Coronary artery (tissue), 2 donors: ENCODE data around the gene DPYD.

Source experiments
- DNase-seq: peaks from one replicate; pipeline ENCODE4 v3.0.0-alpha.2; 2017; ENCODE audit warnings: low spot score
- H3K27ac ChIP-seq, 2 donors: fragments of 200-600 bp; sonication (generic); one replicate each; pipeline ENCODE4 v1.5.1; 2016 to 2019
- H3K4me3 ChIP-seq: fragments of 200-600 bp; sonication (generic); 2 replicates; pipeline ENCODE4 v1.5.1; 2016; ENCODE audit warnings: mild to moderate bottlenecking, moderate library complexity
- TF ChIP-seq, protein P1 (sequence below): fragments of 200-600 bp; sonication (generic); IDR thresholded peaks from one replicate; pipeline ENCODE4 v1.5.1; 2019; ENCODE audit warnings: antibody characterized with exemption

The DPYD gene

DNA sequence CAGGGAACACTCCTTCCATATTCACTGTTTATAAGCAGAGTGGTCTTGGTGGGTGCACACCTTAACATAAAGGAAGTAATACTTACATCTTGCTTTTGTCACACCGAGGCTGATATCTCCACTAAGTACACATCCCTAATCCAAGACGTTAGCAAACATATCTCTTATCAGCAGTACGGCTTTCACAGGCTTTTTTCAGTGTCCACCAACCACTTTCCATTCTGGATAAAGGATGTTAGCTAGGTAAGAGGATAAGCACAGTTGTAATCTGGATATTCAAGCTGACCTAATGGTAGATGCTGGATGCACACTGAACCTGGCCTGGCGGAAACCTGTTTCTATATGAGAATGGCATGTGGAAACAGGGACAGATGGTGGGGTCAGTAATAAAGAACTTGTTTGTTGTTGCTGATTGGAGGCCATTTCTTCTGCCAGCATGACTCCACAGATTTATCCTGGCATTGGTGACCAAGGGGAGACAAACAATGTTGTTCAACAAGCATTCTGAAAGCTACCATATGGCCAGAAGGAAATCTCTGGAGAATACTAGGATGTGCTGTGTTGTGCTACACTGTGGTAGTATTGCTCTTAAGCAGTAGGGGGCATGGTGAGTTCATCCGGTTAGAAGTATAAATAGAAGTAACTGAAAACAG is 782.8 kb downstream of the DPYD start:
- DNase-seq = no peak
- no peak overlapping the region for H3K27ac ChIP-seq
- peak overlapping the region; percentile 36 for H3K4me3 ChIP-seq
- TF ChIP-seq, protein P1, sequence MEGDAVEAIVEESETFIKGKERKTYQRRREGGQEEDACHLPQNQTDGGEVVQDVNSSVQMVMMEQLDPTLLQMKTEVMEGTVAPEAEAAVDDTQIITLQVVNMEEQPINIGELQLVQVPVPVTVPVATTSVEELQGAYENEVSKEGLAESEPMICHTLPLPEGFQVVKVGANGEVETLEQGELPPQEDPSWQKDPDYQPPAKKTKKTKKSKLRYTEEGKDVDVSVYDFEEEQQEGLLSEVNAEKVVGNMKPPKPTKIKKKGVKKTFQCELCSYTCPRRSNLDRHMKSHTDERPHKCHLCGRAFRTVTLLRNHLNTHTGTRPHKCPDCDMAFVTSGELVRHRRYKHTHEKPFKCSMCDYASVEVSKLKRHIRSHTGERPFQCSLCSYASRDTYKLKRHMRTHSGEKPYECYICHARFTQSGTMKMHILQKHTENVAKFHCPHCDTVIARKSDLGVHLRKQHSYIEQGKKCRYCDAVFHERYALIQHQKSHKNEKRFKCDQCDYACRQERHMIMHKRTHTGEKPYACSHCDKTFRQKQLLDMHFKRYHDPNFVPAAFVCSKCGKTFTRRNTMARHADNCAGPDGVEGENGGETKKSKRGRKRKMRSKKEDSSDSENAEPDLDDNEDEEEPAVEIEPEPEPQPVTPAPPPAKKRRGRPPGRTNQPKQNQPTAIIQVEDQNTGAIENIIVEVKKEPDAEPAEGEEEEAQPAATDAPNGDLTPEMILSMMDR = peak; percentile 45

DNA sequence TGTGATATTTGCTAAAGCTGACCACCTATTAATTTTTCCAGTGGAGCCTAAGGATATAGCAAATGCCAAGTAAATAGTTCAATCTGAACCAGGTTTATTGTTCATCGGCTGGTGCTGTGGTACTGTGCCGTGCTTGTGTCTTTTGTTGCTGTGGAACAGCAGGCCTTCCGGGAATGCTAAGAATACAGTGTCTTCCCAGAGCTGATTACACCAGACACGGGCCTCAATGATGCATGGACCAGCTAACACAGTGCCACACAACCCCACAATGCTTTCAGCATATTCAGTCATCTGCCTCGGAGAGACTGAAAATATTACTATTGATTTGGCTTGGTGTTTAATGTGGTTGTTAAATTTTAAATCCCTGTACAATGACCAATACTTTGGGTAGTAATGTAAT is 783.8 kb downstream of the DPYD start:
- Histone ChIP-seq H3K27ac (no peak overlapping the region), H3K4me3 (no peak overlapping the region)
- DNase-seq = no peak
- TF ChIP-seq, protein P1 = no peak

DNA sequence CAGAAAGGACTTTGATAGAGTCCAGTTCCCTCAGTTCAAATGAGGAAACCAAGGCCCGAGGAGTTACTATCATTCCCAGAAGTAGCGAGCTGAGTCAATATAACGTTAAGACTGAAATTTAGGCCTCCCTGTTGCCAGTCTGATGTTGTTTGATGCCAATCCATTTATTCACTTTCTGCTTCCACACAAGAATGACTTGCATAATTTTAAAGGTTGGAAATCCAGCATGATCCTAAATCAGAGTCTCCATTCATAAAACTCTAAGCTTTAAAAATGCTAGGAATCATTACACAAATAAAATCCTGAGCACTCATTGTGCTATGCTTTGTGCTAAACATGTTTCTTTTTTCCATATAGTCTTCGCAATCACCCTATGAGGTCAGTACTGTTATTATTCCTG is 784.9 kb downstream of the DPYD start:
- Histone ChIP-seq H3K27ac (no peak overlapping the region), H3K4me3 (no peak overlapping the region)
- TF ChIP-seq, protein P1 = no peak
- no peak for DNase-seq

DNA sequence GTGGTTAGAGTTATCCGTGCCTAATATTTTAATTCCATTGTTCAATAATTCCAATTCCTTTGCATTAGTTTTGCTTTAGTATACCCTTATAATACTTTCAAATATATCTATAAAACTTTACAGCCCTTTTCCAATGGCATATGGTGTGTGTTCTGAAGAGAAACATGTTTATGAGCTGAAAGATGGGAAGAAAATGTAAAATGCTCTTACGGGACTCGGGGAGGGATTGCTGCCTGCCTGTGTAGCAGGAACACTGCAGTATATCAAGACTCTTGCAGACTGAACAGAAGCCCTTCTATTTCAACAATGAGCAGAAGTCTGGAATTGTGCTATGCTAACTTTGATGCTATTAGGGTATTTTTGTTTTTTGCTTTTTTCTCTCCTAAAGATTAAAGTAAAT is 792.4 kb downstream of the DPYD start:
- TF ChIP-seq, protein P1 = no peak
- DNase-seq = no peak
- Histone ChIP-seq H3K27ac (no peak overlapping the region), H3K4me3 (no peak overlapping the region)

DNA sequence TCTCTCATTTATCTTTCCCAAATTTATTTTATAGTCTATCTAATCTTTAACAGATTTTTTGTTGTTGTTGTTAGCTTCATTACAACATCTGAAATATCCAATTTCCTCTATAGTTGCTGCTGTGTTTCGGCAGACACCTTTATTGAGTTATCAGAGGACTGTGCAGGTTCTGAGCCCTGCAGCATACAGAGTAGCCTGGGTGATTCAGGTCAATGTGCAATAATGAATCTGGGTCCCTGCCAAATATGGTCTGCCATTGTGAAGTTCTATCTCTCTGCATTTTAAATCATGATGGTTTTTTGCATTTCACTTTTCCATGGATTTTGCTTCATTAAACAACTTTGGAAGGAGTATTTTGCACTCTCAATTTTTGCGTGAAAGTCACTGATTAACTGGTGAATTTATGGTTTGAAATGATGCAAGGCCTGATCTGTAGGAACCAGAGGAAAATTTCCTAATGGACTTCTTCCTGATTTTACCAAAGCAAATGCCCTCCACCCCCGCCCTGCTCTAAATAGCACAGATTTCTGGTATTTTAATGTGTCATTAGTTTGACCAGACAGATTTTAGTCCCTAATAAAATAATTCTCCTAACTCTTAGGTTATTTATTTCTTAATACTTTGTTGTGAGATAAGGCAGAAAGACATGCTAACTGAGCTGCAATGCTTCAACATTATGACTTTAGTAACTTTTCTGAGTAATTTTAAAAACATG is 797.0 kb downstream of the DPYD start:
- Histone ChIP-seq H3K27ac (no peak overlapping the region), H3K4me3 (no peak overlapping the region)
- TF ChIP-seq, protein P1 = no peak
- DNase-seq = no peak

DNA sequence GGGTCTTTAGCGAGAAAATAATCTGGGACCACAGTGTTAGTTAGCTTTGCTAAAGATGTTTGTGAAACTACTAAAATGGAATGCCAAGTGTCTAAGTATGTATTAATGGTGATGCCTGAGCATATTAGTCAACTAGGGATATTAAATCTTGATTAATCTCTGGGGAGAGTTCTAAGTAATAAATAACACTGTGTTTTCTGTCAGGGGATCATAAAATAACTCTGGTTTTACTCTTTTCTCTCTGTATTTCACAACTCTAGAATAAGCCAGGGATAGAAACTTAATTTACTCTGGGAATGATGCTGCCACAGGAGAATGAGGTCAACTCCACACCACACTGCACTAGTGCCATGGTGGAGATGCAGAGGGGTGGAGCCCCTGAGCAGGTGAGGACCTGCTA is 800.0 kb downstream of the DPYD start:
- Histone ChIP-seq H3K27ac (no peak overlapping the region), H3K4me3 (no peak overlapping the region)
- no peak for DNase-seq
- TF ChIP-seq, protein P1 = no peak
